Stomach (tissue), 9 donors: Measurements from ENCODE around the gene CERKL. TPM values are rescaled to one million over a fixed set of nuclear protein-coding genes. Genes with fewer than 3 reads are reported as not detected.

Experiments
- DNase-seq, 2 donors: peaks; one replicate each; pipeline versions ENCODE4 v3.0.0 to v3.0.0-alpha.2; 2013 to 2019
- H3K27ac ChIP-seq, 5 donors: fragments of 200-600 bp in 4 of 5; sonication (generic) in 4 of 5; one replicate each; pipeline ENCODE4 v1.5.1; 2013 to 2019; ENCODE audit warnings: mild to moderate bottlenecking in 1 of 5, moderate library complexity in 1 of 5
- H3K27me3 ChIP-seq, 3 donors: fragments of 200-600 bp; sonication (generic); one replicate each; pipeline ENCODE4 v1.5.1; 2017 to 2019; ENCODE audit warnings: mixed run types in 1 of 3
- H3K36me3 ChIP-seq, 4 donors: fragments of 200-600 bp; sonication (generic); 1 replicate in 3 of 4; 2 replicates in 1 of 4; pipeline ENCODE4 v1.5.1; 2016 to 2019
- H3K4me1 ChIP-seq, 4 donors: fragments of 200-600 bp; sonication (generic); one replicate each; pipeline ENCODE4 v1.5.1; 2016 to 2019
- H3K4me3 ChIP-seq, 4 donors: fragments of 200-600 bp; sonication (generic) in 3 of 4; one replicate each; pipeline ENCODE4 v1.5.1; 2016 to 2019; ENCODE audit warnings: mild to moderate bottlenecking in 1 of 4
- H3K9me3 ChIP-seq, 4 donors: fragments of 200-600 bp; sonication (generic); one replicate each; pipeline ENCODE4 v1.5.1; 2016 to 2019
- EP300 ChIP-seq: sonication (generic); formaldehyde crosslinking; IDR thresholded peaks from one replicate; pipeline ENCODE4 v1.6.1; 2017; ENCODE audit warnings: antibody characterized with exemption
- POLR2A ChIP-seq, 4 donors: fragments of 450-650 bp; IDR thresholded peaks; one replicate each; pipeline ENCODE4 v1.6.1; 2016; ENCODE audit warnings: antibody characterized with exemption in 4 of 4, control low read depth in 2 of 4, mild to moderate bottlenecking in 1 of 4, moderate library complexity in 1 of 4
- POLR2AphosphoS5 ChIP-seq, 3 donors: sonication (generic); formaldehyde crosslinking; IDR thresholded peaks; one replicate each; pipeline ENCODE4 v1.6.1; 2016; ENCODE audit warnings: antibody characterized with exemption in 3 of 3
- WGBS, 5 donors: extraction: QIAGEN DNeasy Blood & Tissue Kit in 3 of 5; methylation state at CpG; one replicate each; pipeline versions ENCODE4 v1.1.5 to v1.1.7; 2013 to 2018; 5-methylcytosine and 5-hydroxymethylcytosine counted together
- intact Hi-C: fragments of 100-400 bp; cut with DNase I; formaldehyde crosslinking; loops from one replicate; pipeline ENCODE4 v1.15.1; 2023; ENCODE audit warnings: low total_unique reads
- polyA plus RNA-seq, 3 donors: library from polyadenylated mRNA; stranded (reverse); fragments of 200-250 nt; gene quantifications; one replicate each; pipeline ENCODE4 v1.2.3, GENCODE V29; 2013
- total RNA-seq, 5 donors: library from RNA; depleted of rRNA; stranded (reverse); fragments of >200 nt; gene quantifications; one replicate each; pipeline versions ENCODE4 v1.1.0 to v1.2.3, GENCODE V29; 2014 to 2016
- TF ChIP-seq, protein P1 (sequence below), 7 experiments: fragments of 450-650 bp in 4 of 7; fragments of 200-600 bp in 3 of 7; sonication (generic) in 3 of 7; IDR thresholded peaks; one replicate each; pipeline ENCODE4 v1.5.1; 2016 to 2019; ENCODE audit warnings: antibody characterized with exemption in 7 of 7, control low read depth in 2 of 7, mild to moderate bottlenecking in 1 of 7
- donor health status: healthy with polysubstance abuse.
- donor health status: Bipolar disorder and iron deficiency.
- donor health status: healthy.

Gene CERKL
- total and polyA plus RNA-seq, 8 donors, result 0.05 to 1.3 (median 0.28) TPM; not detected in 4

DNA sequence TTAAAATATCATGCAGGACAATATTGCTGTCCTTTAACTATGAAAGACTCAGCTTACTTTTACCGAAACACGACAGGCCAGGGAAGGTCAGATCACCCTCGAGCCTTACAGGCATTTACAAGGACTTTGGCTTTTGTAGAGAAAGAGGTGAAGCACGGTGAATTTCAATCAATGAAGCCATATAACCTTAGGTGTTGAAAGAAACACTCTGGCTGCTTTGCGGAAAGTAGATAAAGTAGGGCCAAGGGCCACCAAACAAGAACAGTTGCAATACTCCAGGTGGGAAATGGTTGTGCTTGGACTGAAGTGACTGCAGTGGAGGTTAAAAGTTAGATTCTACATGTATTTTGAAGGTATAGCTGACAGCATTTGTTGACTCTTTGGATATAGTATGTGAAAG, 80.5 kb downstream of the CERKL start:
- Histone ChIP-seq H3K9me3 (no peaks in the 10 kb centered on the region), H3K27me3 (no peaks in the 10 kb centered on the region), H3K36me3 (no peaks in the 10 kb centered on the region), H3K27ac (no peak overlapping the region), H3K4me3 (no peak overlapping the region), H3K4me1 (no peaks in the 10 kb centered on the region)
- WGBS, 5 donors, result 68 to 78% (median 72%) methylated on average over 5 of the region's 5 CpGs
- DNase-seq, result no peak
- no peak for TF ChIP-seq POLR2A (IDR thresholded peaks at IDR 0.05)
- TF ChIP-seq EP300, result no peak
- TF ChIP-seq POLR2AphosphoS5 (IDR thresholded peaks at IDR 0.05), result no peak
- TF ChIP-seq, protein P1, sequence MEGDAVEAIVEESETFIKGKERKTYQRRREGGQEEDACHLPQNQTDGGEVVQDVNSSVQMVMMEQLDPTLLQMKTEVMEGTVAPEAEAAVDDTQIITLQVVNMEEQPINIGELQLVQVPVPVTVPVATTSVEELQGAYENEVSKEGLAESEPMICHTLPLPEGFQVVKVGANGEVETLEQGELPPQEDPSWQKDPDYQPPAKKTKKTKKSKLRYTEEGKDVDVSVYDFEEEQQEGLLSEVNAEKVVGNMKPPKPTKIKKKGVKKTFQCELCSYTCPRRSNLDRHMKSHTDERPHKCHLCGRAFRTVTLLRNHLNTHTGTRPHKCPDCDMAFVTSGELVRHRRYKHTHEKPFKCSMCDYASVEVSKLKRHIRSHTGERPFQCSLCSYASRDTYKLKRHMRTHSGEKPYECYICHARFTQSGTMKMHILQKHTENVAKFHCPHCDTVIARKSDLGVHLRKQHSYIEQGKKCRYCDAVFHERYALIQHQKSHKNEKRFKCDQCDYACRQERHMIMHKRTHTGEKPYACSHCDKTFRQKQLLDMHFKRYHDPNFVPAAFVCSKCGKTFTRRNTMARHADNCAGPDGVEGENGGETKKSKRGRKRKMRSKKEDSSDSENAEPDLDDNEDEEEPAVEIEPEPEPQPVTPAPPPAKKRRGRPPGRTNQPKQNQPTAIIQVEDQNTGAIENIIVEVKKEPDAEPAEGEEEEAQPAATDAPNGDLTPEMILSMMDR (IDR thresholded peaks at IDR 0.05), result no peak
- intact Hi-C loops, result loop anchor here (10.0 kb wide), 1 partner anchor 138 kb away; no protein-coding TSS in a partner anchor

DNA sequence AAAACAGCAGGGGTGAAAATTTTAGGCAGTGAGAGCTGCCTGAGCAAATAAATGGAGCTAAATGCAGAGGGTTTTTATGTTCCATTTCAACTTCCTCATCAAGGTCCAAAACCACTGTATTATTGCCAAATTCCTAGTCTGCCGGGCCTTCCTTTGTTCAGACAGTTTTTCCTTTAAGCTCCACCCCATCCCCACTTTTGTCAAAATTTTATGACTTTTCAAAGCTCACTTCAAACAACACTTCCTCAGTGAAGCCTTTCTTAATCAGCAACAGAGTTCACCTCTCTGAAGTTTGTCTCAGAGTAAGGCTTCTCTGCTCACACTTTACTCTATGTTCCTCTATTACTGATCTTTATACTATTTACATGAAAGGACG, 81.3 kb downstream of the CERKL start:
- no peak overlapping the region for H3K4me3 ChIP-seq
- no peak overlapping the region for H3K27ac ChIP-seq
- no peak for DNase-seq
- TF ChIP-seq, protein P1 (IDR thresholded peaks at IDR 0.05), result no peak
- no peak for TF ChIP-seq POLR2AphosphoS5 (IDR thresholded peaks at IDR 0.05)
- no peak for TF ChIP-seq POLR2A (IDR thresholded peaks at IDR 0.05)
- TF ChIP-seq EP300, result no peak
- intact Hi-C loops, result loop anchor here (10.0 kb wide), 1 partner anchor 139 kb away; no protein-coding TSS in a partner anchor
- WGBS, 5 donors, result 33 to 41% (median 36%) methylated on average over 2 of the region's 2 CpGs
- H3K27me3 ChIP-seq, result no peaks in the 10 kb centered on the region
- H3K4me1 ChIP-seq, result no peaks in the 10 kb centered on the region
- no peaks in the 10 kb centered on the region for H3K36me3 ChIP-seq
- no peaks in the 10 kb centered on the region for H3K9me3 ChIP-seq

DNA sequence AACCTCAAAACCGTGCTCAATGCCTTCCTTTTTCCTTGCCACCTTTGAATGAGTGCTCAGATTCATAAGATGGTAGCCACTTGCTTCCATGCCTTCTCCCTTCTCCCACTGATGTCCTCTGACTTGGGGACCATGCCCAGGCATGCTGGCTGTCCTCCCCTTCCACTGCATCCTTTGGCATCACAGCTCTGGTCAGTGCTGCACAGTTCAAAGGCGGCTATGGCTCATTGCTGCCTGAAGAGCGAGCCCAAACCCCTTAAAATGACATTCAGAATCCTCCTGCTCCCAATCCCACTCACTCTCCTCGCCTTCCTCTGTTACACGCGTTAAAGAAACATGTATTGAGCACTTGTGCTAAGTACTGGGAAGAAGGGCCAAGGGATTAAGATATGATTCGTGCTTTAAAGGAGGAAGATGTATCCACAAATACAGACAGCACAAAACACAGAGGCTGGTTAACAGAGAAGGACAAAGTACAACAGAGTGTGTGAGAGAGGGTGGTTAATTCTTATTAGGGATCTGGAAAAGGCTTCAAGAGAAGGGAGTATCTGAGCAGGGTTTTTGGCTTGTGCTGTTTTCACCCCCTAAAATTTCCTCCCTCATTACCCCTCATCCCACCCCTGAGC, 81.8 kb downstream of the CERKL start:
- no peak for DNase-seq
- Histone ChIP-seq H3K4me3 (no peak overlapping the region), H3K27me3 (no peaks in the 10 kb centered on the region), H3K4me1 (no peaks in the 10 kb centered on the region), H3K36me3 (no peaks in the 10 kb centered on the region), H3K9me3 (no peaks in the 10 kb centered on the region), H3K27ac (no peak overlapping the region)
- intact Hi-C loops, result loop anchor here (10.0 kb wide), 1 partner anchor 140 kb away; no protein-coding TSS in a partner anchor
- no peak for TF ChIP-seq POLR2A (IDR thresholded peaks at IDR 0.05)
- no peak for TF ChIP-seq EP300
- no peak for TF ChIP-seq POLR2AphosphoS5 (IDR thresholded peaks at IDR 0.05)
- TF ChIP-seq, protein P1 (IDR thresholded peaks at IDR 0.05), result no peak
- 64 to 76% (median 73%) methylated on average over 7 of the region's 7 CpGs for WGBS, 5 donors

DNA sequence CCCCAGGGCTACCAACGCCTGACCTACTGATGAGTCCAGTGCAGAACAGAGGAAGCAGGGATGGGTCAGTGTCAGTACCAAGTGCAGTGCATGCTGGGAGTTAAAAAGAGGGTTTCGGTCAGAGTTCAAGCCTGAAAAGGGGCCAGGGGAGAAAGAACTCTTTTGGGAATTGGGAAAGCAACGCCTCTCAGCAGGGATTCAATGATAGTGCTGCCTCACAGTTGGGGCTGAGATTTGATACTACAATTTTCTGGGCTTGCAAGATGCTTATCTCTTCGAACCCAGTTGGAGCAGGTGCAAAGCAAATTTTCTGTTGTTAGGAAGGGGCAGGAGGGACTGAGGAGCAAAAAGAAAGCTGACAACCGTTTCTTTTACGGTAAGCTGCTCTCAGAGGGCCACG, 82.6 kb downstream of the CERKL start:
- no peak for TF ChIP-seq EP300
- TF ChIP-seq POLR2AphosphoS5 (IDR thresholded peaks at IDR 0.05), result no peak
- TF ChIP-seq, protein P1 (IDR thresholded peaks at IDR 0.05), result no peak
- TF ChIP-seq POLR2A (IDR thresholded peaks at IDR 0.05), result no peak
- Histone ChIP-seq H3K36me3 (no peaks in the 10 kb centered on the region), H3K27ac (no peak overlapping the region), H3K9me3 (no peaks in the 10 kb centered on the region), H3K4me3 (no peak overlapping the region), H3K27me3 (no peaks in the 10 kb centered on the region), H3K4me1 (no peaks in the 10 kb centered on the region)
- 69 to 76% (median 72%) methylated on average over 7 of the region's 7 CpGs for WGBS, 5 donors
- no peak for DNase-seq
- intact Hi-C loops, result loop anchor here (10.0 kb wide), 1 partner anchor 140 kb away; no protein-coding TSS in a partner anchor
